MM.1S (cell line): ENCODE results near the gene XXYLT1.

ENCODE experiments used
- EZH2 ChIP-seq: fragments of 300-600 bp; sonication (generic); optimal IDR thresholded peaks from 2 replicates; pipeline ENCODE3; 2017; ENCODE audit warnings: low read depth, mild to moderate bottlenecking, antibody characterized with exemption, low read length, mixed read lengths
- EZH2phosphoT487 ChIP-seq: fragments of 300-600 bp; sonication (generic); IDR thresholded peaks from 2 replicates; pipeline ENCODE4 v1.6.1; 2018; ENCODE audit warnings: antibody characterized with exemption, low read length
- TF ChIP-seq, protein P1 (sequence below): fragments of 300-600 bp; sonication (generic); IDR thresholded peaks from 2 replicates; pipeline ENCODE4 v1.5.1; 2016; ENCODE audit warnings: antibody characterized with exemption, low read length, mixed read lengths

DNA sequence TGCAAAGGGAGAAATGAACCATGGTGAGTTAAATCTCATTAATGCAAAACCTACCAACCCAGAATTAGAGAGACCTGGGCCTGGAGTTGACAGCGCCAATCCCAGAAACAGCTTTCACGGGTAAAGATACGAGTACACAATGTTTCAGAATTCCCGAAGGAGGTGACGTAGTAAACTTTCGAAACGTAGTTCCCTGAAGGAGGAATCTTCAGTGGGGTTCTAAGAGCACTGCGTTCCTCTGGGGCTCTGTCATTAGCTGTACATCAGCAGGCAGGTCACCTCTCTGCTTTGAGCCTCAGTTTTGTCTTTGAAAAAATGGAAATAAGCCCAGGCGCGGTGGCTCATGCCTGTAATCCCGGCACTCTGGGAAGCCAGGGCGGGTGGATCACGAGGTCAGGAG is 152.3 kb downstream of the XXYLT1 start:
- TF ChIP-seq EZH2 (no peak), EZH2phosphoT487 (no peak)
- TF ChIP-seq, protein P1, sequence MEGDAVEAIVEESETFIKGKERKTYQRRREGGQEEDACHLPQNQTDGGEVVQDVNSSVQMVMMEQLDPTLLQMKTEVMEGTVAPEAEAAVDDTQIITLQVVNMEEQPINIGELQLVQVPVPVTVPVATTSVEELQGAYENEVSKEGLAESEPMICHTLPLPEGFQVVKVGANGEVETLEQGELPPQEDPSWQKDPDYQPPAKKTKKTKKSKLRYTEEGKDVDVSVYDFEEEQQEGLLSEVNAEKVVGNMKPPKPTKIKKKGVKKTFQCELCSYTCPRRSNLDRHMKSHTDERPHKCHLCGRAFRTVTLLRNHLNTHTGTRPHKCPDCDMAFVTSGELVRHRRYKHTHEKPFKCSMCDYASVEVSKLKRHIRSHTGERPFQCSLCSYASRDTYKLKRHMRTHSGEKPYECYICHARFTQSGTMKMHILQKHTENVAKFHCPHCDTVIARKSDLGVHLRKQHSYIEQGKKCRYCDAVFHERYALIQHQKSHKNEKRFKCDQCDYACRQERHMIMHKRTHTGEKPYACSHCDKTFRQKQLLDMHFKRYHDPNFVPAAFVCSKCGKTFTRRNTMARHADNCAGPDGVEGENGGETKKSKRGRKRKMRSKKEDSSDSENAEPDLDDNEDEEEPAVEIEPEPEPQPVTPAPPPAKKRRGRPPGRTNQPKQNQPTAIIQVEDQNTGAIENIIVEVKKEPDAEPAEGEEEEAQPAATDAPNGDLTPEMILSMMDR: no peak
